Activated naive CD4-positive, alpha-beta T cell treated with anti-CD3 and anti-CD28 coated beads for 36 hours (primary cell): ENCODE measurements around the gene COL25A1. TPM values are rescaled to one million over a fixed set of nuclear protein-coding genes. Genes with fewer than 3 reads are reported as not detected.
"Not testable (repeated sequence)": the region's sequence is repeated elsewhere in the genome, so short reads cannot be mapped to it uniquely, and the experiment has no call there.

ENCODE experiments used
- CTCF ChIA-PET: fragments of 350-600 bp; sonication (Branson Sonifier 250); formaldehyde crosslinking; loops from one replicate; lab custom pipeline; 2021; ENCODE audit warnings: antibody characterized with exemption; lab: Charles Lee
- DNase-seq: peaks from one replicate; pipeline ENCODE4 v3.0.0-alpha.2; 2020
- H3K27ac Mint-ChIP-seq: one replicate; pipeline ENCODE4 v1.8.0; 2021; ENCODE audit warnings: mild to moderate bottlenecking, mixed read lengths
- H3K27me3 Mint-ChIP-seq: one replicate; pipeline ENCODE4 v1.8.0; 2021; ENCODE audit warnings: low read depth, mixed read lengths
- H3K36me3 Mint-ChIP-seq: one replicate; pipeline ENCODE4 v1.8.0; 2021; ENCODE audit warnings: low read depth, mixed read lengths
- H3K4me1 Mint-ChIP-seq: one replicate; pipeline ENCODE4 v1.8.0; 2021; ENCODE audit warnings: low read depth, mixed read lengths
- H3K4me3 Mint-ChIP-seq: one replicate; pipeline ENCODE4 v1.8.0; 2021; ENCODE audit warnings: mild to moderate bottlenecking, moderate library complexity, mixed read lengths
- H3K9me3 Mint-ChIP-seq: one replicate; pipeline ENCODE4 v1.8.0; 2021; ENCODE audit warnings: mixed read lengths
- intact Hi-C: fragments of 100-400 bp; cut with micrococcal nuclease; formaldehyde crosslinking; loops from one replicate; pipeline ENCODE4 v1.15.1; 2023
- total RNA-seq, 2 experiments: library from RNA; stranded (reverse); gene quantifications; one replicate each; pipeline ENCODE4 v1.2.3, GENCODE V29; 2021

The COL25A1 gene
- total RNA-seq, 2 experiments from 2014 or later, result not detected

DNA sequence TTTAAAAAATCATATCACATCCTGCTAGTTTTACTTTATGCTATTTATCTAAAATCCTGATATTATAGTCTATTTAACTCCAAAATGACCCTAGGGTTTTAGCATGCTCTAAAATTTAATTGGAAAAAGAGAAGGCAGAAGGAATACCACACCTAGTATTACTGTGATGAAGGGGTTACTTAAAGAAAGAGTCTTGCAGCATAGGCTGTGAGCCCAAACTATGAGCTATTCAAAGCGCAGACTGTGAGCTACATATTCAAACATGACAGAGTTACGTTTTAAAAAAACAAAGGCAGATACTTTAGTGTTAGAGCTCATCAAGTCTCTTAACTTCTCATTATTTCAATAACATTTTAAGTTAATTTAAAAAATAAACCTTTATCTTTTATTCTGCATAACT is 291.9 kb downstream of the COL25A1 start:
- CTCF ChIA-PET, result no interaction called here
- peaks cover 8% of the 10 kb centered on the region for H3K4me1 Mint-ChIP-seq
- DNase-seq, result no peak
- H3K27me3 Mint-ChIP-seq, result peaks cover 3% of the 10 kb centered on the region
- peaks cover 1% of the 10 kb centered on the region for H3K36me3 Mint-ChIP-seq
- H3K4me3 Mint-ChIP-seq, result no peak overlapping the region
- H3K27ac Mint-ChIP-seq, result no peak overlapping the region
- peaks cover 2% of the 10 kb centered on the region for H3K9me3 Mint-ChIP-seq
- intact Hi-C loops, result no loop called here

DNA sequence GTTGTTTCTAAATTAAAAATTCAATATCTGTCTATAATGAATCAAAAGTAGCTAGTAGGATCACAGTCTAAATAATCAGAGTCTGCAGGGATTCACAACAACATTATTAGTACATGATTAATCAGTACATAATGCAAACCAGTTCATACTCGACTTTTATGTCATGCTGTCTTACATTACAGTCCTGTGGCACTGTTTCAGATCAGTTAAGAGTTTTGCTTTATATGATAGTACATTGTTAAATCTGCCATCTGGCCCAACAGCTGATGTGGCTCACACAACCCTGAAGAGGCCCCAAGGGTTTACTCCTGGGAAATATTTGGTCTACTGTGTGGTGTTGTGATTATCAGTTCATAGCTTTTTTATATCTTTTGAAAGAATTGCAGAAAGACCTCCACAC is 292.5 kb downstream of the COL25A1 start:
- H3K36me3 Mint-ChIP-seq, result peaks cover 1% of the 10 kb centered on the region
- no peaks in the 10 kb centered on the region for H3K9me3 Mint-ChIP-seq
- intact Hi-C loops, result no loop called here
- no peak overlapping the region for H3K27ac Mint-ChIP-seq
- CTCF ChIA-PET, result no interaction called here
- peaks cover 3% of the 10 kb centered on the region for H3K27me3 Mint-ChIP-seq
- H3K4me1 Mint-ChIP-seq, result peaks cover 11% of the 10 kb centered on the region
- no peak for DNase-seq
- H3K4me3 Mint-ChIP-seq, result no peak overlapping the region

DNA sequence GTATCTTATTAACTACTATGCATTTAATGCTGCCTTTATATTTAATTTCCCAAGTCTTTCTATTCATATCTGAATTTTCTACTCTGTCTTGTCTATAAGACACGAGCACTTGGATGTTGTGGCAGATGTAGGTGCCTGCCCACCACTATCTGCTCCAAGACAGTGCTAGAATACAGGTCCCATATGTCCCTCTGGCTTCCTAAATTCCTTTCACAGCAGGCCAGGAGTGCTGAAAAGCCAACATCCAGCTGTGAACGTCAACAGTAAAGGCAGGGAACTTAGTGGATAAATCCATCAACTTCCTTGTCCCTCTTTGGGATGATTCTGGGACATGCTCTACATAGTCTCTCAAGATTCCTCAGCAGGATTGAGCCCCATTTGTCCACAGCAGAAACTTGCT is 294.5 kb downstream of the COL25A1 start:
- CTCF ChIA-PET, result no interaction called here
- no peak overlapping the region for H3K27ac Mint-ChIP-seq
- no peaks in the 10 kb centered on the region for H3K36me3 Mint-ChIP-seq
- intact Hi-C loops, result no loop called here
- peaks cover 8% of the 10 kb centered on the region for H3K4me1 Mint-ChIP-seq
- no peaks in the 10 kb centered on the region for H3K27me3 Mint-ChIP-seq
- no peaks in the 10 kb centered on the region for H3K9me3 Mint-ChIP-seq
- DNase-seq, result no peak
- H3K4me3 Mint-ChIP-seq, result no peak overlapping the region

DNA sequence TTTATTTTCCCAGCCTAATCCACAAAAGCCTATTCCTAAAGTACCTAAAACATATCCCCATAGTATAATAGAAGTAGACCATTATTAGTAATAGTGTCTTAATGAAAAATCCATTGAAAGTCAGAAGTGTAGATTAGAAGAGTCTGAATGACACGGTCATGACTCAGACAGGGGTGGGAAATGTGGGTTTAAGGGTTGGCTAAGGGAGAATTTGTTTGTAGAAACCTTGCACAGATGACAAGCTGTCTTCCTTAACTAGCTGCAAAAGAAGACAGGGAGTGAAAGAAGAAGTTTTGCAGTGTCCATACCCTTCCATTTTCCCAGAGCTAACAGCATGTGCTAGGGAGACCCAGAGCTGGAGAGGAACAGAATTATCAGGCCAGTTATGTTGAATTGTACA is 296.9 kb downstream of the COL25A1 start:
- peaks cover 8% of the 10 kb centered on the region for H3K4me1 Mint-ChIP-seq
- CTCF ChIA-PET, result no interaction called here
- no peaks in the 10 kb centered on the region for H3K9me3 Mint-ChIP-seq
- DNase-seq, result peak; percentile 21
- no peaks in the 10 kb centered on the region for H3K27me3 Mint-ChIP-seq
- intact Hi-C loops, result no loop called here
- H3K27ac Mint-ChIP-seq, result no peak overlapping the region
- no peaks in the 10 kb centered on the region for H3K36me3 Mint-ChIP-seq
- no peak overlapping the region for H3K4me3 Mint-ChIP-seq

DNA sequence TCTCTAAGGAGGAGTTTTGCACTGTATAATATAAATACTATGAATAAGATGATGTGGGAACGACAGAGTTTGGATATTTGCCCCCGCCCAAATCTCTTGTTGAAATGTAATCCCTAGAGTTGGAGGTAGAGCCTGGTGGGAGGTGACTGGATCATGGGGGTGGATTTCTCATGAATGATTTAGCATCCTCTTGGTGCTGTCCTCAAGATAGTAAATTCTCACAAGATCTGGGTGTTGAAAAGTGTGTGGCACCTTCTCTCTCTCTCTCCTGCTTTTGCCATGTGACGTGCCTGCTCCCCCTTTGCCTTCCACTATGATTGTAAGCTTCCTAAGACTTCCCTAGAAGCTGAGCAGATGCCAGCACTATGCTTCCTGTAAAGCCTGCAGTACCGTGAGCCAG is 298.0 kb downstream of the COL25A1 start:
- H3K27me3 Mint-ChIP-seq, result no peaks in the 10 kb centered on the region
- no peak for DNase-seq
- H3K9me3 Mint-ChIP-seq, result no peaks in the 10 kb centered on the region
- no peaks in the 10 kb centered on the region for H3K36me3 Mint-ChIP-seq
- H3K4me1 Mint-ChIP-seq, result peaks cover 7% of the 10 kb centered on the region
- no peak overlapping the region for H3K27ac Mint-ChIP-seq
- CTCF ChIA-PET, result interaction anchor here (0.6 kb wide), 2 partner anchors 15 to 75 kb away, joined by 4 to 5 read pairs; no protein-coding TSS in a partner anchor
- H3K4me3 Mint-ChIP-seq, result no peak overlapping the region
- intact Hi-C loops, result no loop called here

DNA sequence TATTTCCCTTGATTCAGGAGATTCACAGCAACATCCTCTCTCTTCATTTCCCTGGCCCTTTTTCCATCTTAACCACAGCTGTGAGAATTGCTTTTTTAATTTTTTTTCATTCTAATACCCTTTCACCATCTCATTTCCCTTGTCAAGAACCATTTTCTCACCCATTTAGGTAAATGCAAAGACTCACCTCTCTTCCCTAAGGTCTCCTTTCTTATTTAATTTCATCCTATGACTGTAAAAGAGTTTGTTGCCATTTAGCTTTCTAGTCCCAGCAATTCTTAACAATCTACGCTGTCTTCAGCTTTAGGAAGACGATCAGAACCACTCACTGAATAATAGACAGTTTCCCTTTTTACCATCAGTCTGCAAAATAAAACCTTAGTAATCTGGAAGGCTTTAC is 298.5 kb downstream of the COL25A1 start:
- no peaks in the 10 kb centered on the region for H3K36me3 Mint-ChIP-seq
- no peak overlapping the region for H3K27ac Mint-ChIP-seq
- CTCF ChIA-PET, result interaction anchor here (0.6 kb wide), 2 partner anchors 15 to 76 kb away, joined by 4 to 5 read pairs; no protein-coding TSS in a partner anchor
- intact Hi-C loops, result no loop called here
- no peaks in the 10 kb centered on the region for H3K27me3 Mint-ChIP-seq
- H3K4me1 Mint-ChIP-seq, result peaks cover 7% of the 10 kb centered on the region
- DNase-seq, result no peak
- no peak overlapping the region for H3K4me3 Mint-ChIP-seq
- H3K9me3 Mint-ChIP-seq, result no peaks in the 10 kb centered on the region

DNA sequence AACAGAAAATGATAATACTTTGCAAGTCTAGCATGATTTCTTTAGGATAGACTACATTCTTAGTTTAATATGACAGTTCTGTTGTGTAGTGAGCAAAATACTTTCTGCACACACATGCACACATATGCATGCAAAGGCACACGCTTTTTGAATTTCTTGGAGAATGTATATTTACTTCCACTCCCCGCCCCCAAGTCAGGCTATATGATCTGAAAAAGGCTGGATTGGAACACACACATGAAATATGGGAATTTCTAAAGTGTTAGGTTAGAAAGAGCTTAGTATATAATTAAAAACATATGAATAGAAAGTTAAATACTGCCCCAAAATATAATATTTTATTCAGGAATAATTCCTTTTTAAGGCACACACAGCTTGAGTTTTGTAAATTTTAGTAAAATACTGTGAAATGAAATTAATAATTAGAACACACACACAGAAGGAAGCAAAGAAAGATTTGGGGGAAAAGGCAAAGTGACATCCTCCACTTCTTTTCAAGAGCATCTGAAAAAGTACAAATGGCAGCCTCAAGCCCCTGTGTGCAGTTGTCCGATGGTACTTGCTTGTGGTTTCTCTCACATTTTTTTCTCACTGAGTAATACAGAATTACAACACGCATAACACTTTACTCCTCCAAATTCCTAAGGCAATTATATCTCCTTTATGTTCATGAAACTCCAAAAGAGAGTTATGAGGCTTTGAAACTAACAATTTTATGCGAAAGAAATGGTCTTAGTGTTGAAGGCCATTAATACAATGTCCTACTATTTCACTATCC is 310.7 kb downstream of the COL25A1 start:
- Mint-ChIP-seq H3K36me3 (no peaks in the 10 kb centered on the region), H3K27ac (no peak overlapping the region), H3K27me3 (no peaks in the 10 kb centered on the region), H3K9me3 (peaks cover 1% of the 10 kb centered on the region), H3K4me3 (no peak overlapping the region), H3K4me1 (no peaks in the 10 kb centered on the region)
- intact Hi-C loops, result no loop called here
- CTCF ChIA-PET, result no interaction called here
- DNase-seq, result no peak

DNA sequence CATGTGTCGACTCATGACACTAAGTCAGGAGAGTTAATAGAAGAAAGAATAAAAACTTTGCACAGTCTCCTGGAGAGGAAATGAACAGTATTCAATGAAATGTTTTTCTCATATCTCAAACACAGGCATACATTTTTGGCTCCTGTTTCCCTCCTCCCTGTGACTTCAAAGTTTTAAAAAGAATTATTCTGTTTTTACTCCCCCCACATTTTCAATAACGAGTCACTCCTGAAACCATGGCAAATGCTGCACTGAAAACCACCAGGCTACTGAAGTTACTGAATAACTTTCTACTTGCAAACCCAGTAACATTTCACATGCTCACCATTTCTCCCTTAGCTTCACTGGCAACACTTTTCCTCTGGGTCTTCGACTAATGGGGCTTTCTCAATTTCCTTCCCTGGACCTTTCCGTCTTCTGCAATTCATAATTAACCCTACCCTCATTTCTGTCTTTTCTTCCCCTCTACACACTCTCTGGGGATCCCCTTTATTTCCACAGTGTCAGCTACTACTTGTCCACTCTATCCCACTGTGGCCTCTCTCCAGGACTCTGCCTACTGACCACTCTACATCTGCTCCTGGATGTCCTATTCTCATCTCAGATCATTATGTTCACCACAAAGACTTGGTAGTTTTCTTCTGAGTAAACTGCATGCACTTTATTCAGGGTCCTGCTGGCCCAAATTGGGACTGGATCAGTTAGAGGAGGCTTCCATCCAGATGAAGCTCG is 313.8 kb downstream of the COL25A1 start:
- no peaks in the 10 kb centered on the region for H3K4me1 Mint-ChIP-seq
- no peak overlapping the region for H3K27ac Mint-ChIP-seq
- no peaks in the 10 kb centered on the region for H3K27me3 Mint-ChIP-seq
- H3K9me3 Mint-ChIP-seq, result no peaks in the 10 kb centered on the region
- intact Hi-C loops, result no loop called here
- CTCF ChIA-PET, result no interaction called here
- H3K36me3 Mint-ChIP-seq, result no peaks in the 10 kb centered on the region
- H3K4me3 Mint-ChIP-seq, result no peak overlapping the region
- no peak for DNase-seq

DNA sequence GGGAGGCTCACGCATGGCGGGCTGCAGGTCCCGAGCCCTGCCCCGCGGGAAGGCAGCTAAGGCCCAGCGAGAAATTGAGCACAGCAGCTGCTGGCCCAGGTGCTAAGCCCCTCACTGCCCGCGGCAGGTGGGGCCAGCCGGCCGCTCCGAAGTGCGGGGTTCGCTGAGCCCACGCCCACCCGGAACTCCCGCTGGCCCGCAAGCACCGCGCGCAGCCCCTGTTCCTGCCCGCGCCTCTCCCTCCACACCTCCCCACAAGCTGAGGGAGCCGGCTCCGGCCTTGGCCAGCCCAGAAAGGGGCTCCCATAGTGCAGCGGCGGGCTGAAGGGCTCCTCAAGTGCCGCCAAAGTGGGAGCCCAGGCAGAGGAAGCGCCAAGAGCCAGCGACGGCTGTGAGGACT is 318.0 kb downstream of the COL25A1 start:
- H3K36me3 Mint-ChIP-seq, H3K27me3 Mint-ChIP-seq, H3K9me3 Mint-ChIP-seq, intact Hi-C loops, H3K27ac Mint-ChIP-seq, H3K4me3 Mint-ChIP-seq, DNase-seq, H3K4me1 Mint-ChIP-seq, CTCF ChIA-PET: not testable (repeated sequence)

DNA sequence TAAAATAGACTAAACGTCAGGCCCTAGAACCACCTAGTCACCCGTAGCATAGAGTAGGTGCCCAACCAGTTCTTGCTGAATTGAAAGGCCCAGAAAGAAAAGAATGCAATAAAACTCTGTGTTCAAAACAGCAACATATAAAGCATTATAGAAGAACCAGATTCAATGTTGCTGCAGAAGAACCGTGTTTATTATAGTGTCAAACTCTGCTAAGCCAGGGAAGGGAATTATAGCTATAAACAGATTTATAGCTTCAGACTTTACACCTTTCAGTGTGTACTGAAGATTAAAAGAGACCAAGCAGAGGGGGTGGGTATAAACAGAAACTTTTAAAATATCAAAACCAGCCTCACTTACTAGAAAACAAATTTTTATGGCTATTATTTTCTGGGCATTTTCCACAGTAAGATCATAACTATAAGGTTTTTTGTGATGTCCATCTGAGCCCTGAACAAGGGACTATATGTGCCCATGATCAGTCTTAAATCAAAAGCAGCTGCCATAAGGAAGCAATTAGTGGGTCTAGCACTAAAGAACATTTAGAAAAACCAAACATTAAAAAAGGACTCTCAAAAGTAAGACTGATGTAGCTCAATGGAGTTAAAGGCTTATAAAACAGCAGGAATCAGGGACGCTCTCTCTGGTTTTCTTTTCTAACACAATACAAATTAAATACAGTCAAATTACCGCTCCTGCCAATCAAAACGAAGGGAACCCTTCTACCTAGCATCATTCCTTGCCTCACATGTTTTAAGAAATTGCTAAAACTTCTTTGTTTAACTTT is 319.9 kb downstream of the COL25A1 start:
- DNase-seq, result no peak
- intact Hi-C loops, result no loop called here
- no peaks in the 10 kb centered on the region for H3K36me3 Mint-ChIP-seq
- H3K27me3 Mint-ChIP-seq, result no peaks in the 10 kb centered on the region
- CTCF ChIA-PET, result no interaction called here
- H3K27ac Mint-ChIP-seq, result no peak overlapping the region
- H3K9me3 Mint-ChIP-seq, result no peaks in the 10 kb centered on the region
- H3K4me3 Mint-ChIP-seq, result no peak overlapping the region
- H3K4me1 Mint-ChIP-seq, result peaks cover 6% of the 10 kb centered on the region

DNA sequence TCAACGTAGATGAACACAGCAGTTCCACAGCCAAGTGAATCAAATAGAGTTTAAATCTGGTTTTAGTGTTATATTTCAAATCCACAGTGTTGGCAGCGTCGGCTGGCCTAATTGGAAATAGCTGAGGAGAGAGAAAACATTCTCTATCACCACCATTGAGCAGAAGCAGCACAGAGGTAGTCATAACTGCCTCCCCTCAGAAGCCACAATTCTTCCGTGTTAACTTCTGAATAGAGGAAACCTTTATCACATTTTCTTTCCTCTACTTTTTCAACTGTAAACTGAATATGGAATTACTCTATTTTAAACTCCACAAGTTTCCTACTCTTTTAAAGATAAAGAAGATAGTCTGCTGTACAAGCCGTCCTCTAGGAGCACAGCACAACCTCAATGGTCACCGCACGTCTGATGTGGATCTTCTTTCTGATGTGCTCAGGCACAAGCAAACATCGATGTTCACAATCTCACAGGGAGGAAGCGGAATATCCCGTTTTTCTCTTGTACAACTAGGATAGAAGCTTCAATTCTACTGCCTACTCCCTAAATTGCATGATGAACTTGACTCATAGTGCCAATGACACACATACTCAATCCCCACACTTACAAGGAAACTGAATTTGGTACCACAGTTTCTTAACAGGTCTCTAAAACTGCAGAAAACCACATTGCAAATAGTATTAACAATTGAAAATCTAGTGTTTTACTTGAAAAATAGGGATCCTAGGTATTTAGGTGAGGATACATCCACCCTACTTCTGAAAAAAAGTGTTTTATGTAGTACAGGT is 321.8 kb downstream of the COL25A1 start:
- no peaks in the 10 kb centered on the region for H3K9me3 Mint-ChIP-seq
- intact Hi-C loops, result no loop called here
- CTCF ChIA-PET, result no interaction called here

DNA sequence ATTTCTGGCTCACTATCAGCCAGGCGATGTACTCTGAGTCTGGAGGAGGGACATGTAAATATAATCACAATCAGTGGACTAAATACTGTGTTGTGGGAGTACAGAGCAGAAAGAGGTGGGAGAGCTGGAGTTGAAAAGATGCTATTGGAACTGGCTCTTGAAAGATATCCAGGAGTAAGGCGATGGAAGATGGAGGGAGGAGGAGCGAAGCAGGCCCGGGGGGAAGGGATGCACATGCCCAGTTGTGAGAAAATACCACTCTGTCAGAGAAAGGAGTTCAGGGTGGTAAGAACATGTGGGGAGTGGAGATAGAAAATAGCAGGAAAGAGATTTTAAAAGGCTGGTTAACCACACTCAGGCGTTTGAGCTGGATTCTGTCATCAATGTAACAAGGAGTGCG is 322.7 kb downstream of the COL25A1 start:
- no peaks in the 10 kb centered on the region for H3K27me3 Mint-ChIP-seq
- CTCF ChIA-PET, result no interaction called here
- H3K9me3 Mint-ChIP-seq, result no peaks in the 10 kb centered on the region
- no peaks in the 10 kb centered on the region for H3K36me3 Mint-ChIP-seq
- DNase-seq, result no peak
- H3K4me3 Mint-ChIP-seq, result no peak overlapping the region
- peaks cover 6% of the 10 kb centered on the region for H3K4me1 Mint-ChIP-seq
- intact Hi-C loops, result loop anchor here (10.0 kb wide), 2 partner anchors 995 to 1255 kb away; partner anchors contain the start of genes HADH and PAPSS1
- no peak overlapping the region for H3K27ac Mint-ChIP-seq

More for the DNA sequence above, 321.8 kb downstream of the COL25A1 start:
- H3K4me3 Mint-ChIP-seq, result no peak overlapping the region
- H3K27me3 Mint-ChIP-seq, result no peaks in the 10 kb centered on the region
- H3K4me1 Mint-ChIP-seq, result peaks cover 6% of the 10 kb centered on the region
- H3K36me3 Mint-ChIP-seq, result no peaks in the 10 kb centered on the region
- DNase-seq, result no peak
- H3K27ac Mint-ChIP-seq, result no peak overlapping the region
